Testis (tissue), 2 donors: ENCODE data around the gene SPI1.

Experiments used
- CTCF ChIP-seq, 3 experiments: fragments of 450-650 bp in 2 of 3; fragments of 200-600 bp in 1 of 3; sonication (generic) in 1 of 3; IDR thresholded peaks; one replicate each; pipeline ENCODE4 v1.5.1; 2016 to 2019; ENCODE audit warnings: antibody characterized with exemption in 3 of 3, mild to moderate bottlenecking in 2 of 3, moderate library complexity in 1 of 3
- POLR2A ChIP-seq: fragments of 450-650 bp; IDR thresholded peaks from one replicate; pipeline ENCODE4 v1.6.1; 2017; ENCODE audit warnings: antibody characterized with exemption, mild to moderate bottlenecking, moderate library complexity

- TF ChIP-seq CTCF (IDR thresholded peaks at IDR 0.05) (no peak), POLR2A (no peak)
These were observed 3.7 kb downstream of the SPI1 start for GRCh38 chr11:47374720-47375019.
